Astrocyte of the spinal cord (primary cell): ENCODE results near the gene BFSP2.

Source experiments
- DNase-seq: peaks from one replicate; pipeline ENCODE4 v3.0.0; 2011; ENCODE audit warnings: low read depth, low spot score
- H3K4me3 ChIP-seq: 2 replicates; pipeline ENCODE4 v1.5.1; 2011; ENCODE audit warnings: low read depth, mild to moderate bottlenecking, low read length, moderate library complexity
- in situ Hi-C: cut with HindIII; loops from 2 replicates; pipeline ENCODE4 v1.10.0; 2017; ENCODE audit warnings: low sequenced_read_pairs
- TF ChIP-seq, protein P1 (sequence below): IDR thresholded peaks from 2 replicates; pipeline ENCODE4 v1.5.1; 2012; ENCODE audit warnings: low read depth, mild to moderate bottlenecking, low read length, inconsistent platforms

The BFSP2 gene

DNA sequence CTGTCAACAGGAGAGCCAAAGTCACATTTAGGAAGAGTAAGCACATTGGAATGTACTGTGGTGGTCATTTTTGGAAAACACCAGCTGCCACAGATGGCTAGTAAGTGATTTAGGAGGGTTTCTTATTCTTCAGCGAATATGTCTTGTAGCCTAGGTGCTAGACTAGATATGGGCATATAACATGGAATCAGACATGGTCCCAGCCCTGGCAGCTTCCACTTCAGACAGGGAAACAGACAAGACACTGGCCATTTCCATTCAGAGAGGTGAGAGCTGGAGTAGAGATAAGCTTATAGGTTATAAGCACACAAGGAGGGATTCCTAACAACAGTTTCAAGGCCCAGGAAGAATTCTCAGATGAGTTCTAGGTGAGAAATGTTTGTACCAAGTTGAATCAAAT lies 28.2 kb upstream of the BFSP2 start:
- no peak overlapping the region for H3K4me3 ChIP-seq
- in situ Hi-C loops = no loop called here
- no peak for DNase-seq
- TF ChIP-seq, protein P1, sequence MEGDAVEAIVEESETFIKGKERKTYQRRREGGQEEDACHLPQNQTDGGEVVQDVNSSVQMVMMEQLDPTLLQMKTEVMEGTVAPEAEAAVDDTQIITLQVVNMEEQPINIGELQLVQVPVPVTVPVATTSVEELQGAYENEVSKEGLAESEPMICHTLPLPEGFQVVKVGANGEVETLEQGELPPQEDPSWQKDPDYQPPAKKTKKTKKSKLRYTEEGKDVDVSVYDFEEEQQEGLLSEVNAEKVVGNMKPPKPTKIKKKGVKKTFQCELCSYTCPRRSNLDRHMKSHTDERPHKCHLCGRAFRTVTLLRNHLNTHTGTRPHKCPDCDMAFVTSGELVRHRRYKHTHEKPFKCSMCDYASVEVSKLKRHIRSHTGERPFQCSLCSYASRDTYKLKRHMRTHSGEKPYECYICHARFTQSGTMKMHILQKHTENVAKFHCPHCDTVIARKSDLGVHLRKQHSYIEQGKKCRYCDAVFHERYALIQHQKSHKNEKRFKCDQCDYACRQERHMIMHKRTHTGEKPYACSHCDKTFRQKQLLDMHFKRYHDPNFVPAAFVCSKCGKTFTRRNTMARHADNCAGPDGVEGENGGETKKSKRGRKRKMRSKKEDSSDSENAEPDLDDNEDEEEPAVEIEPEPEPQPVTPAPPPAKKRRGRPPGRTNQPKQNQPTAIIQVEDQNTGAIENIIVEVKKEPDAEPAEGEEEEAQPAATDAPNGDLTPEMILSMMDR = no peak

- H3K4me3 ChIP-seq = no peak overlapping the region
- in situ Hi-C loops = no loop called here
- TF ChIP-seq, protein P1 = peak; percentile 9
Observed at GRCh38 chr3:133374708-133375402, 25.0 kb upstream of the BFSP2 start.

DNA sequence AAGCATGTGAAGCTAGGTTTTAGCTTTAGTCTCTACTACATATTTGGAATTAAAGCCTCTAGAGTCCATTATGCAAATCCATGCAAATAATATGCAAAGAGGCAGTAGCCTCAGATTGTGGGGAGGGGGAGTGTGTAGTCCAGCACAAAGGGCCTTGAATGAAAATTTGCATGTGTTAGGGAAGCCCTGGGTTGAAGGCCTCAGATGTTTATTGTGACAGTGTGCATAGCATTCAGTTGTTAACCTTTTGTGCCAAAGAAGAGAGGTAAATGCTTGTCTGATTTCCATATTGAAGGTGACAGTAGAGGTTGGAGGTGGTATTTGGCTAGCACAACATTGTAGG lies 24.5 kb upstream of the BFSP2 start:
- TF ChIP-seq, protein P1 = no peak
- no peak for DNase-seq
- H3K4me3 ChIP-seq = no peak overlapping the region
- in situ Hi-C loops = no loop called here

More at GRCh38 chr3:133374708-133375402, 25.0 kb upstream of the BFSP2 start:
- peak; percentile 39 for DNase-seq

GRCh38 chr3:133376810-133377209 lies 23.0 kb upstream of the BFSP2 start:
- in situ Hi-C loops = no loop called here
- no peak overlapping the region for H3K4me3 ChIP-seq
- TF ChIP-seq, protein P1 = peak; percentile 39
- DNase-seq = no peak

DNA sequence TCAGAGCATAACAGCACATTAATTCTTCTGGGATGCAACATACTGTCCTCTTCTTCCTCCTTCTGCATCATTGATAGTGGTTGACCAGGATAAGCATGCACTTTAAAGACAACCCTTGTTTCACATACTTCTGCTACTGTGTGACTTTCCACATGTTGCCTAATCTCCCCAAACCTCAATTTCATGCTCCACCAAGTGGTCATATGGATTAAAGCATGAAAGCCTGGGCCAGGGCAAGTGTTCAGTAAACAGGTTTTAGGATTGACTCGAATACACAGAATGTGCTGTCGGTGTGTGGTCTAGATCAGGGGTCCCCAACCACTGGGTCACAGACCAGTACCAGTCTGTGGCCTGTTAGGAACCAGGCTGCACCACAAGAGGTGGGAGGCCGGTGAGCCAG lies 22.5 kb upstream of the BFSP2 start:
- TF ChIP-seq, protein P1 = peak; percentile 64
- peak; percentile 65 for DNase-seq
- in situ Hi-C loops = no loop called here
- no peak overlapping the region for H3K4me3 ChIP-seq

DNA sequence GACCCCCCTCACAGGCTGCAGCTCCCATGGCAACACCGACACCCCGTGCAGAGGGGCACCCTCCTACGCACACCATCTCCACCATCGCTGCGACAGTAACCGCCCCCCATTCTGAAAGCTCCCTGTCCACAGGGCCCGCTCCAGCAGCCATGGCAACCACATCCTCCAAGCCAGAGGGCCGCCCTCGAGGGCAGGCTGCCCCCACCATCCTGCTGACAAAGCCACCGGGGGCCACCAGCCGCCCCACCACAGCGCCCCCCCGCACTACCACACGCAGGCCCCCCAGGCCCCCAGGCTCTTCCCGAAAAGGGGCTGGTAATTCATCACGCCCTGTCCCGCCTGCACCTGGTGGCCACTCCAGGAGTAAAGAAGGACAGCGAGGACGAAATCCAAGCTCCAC lies 19.9 kb upstream of the BFSP2 start:
- DNase-seq = no peak
- in situ Hi-C loops = no loop called here
- TF ChIP-seq, protein P1 = no peak
- no peak overlapping the region for H3K4me3 ChIP-seq
